ENCODE results near the gene CEP350.

DNA sequence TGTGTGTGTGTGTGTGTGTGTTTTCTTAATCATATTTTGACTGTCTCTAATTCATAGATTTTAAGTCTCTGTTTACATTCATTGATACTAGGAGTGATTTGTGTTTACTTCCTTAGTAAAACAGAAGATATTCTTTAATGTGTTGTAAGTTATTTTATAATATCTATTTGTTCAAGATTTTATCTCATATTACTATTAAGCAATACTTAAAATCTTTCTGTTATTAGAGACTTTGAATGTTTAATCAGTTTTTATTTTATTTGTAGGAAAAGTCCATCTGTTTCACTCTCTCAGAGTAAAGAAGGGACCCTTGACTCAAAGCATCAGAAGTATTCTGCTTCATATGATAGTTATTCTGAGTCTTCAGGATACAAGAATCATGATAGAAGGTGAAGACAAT lies 89.2 kb downstream of the CEP350 start:
- TF ChIP-seq YY1 (IDR thresholded peaks at IDR 0.05; ENCODE audit: insufficient read depth, insufficient read length) (no peak), SUZ12 (IDR thresholded peaks at IDR 0.05; ENCODE audit: extremely low read depth, insufficient read depth, insufficient read length) (no peak)

Data from NT2/D1 (cell line).